Left cardiac atrium (tissue), 4 donors: ENCODE data around the gene NELFB. TPM values are rescaled to one million over a fixed set of nuclear protein-coding genes. Genes with fewer than 3 reads are reported as not detected.

Experiments
- ATAC-seq, 2 donors: fragments of 200-7000 bp; cut with Tn5 transposase; one replicate each; pipeline ENCODE4 v1.9.1; 2020; ENCODE audit warnings: mild to moderate bottlenecking in 2 of 2, moderate library complexity in 2 of 2
- DNase-seq: peaks from one replicate; pipeline ENCODE4 v3.0.0-alpha.2; 2020
- intact Hi-C, 2 donors: fragments of 100-400 bp; cut with DNase I; formaldehyde crosslinking; loops; one replicate each; pipeline versions ENCODE4 v1.14.1 to v1.15.1; 2022 to 2023
- total RNA-seq, 2 donors: library from RNA; stranded (reverse); fragmentation: NEBNext Ultra II Directional; extraction: Animal tissue kit (Norgen Biotek cat#: 25700); gene quantifications; one replicate each; pipeline ENCODE4 v1.2.1, GENCODE V29; 2021
- donor health status: DM: no; HTN: yes; CAD: no.
- donor health status: DM: no; HTN: yes; CAD: no; lungs with severe emphysema.
- donor health status: DM: yes; HTN: yes; CAD: no.
- donor health status: Dilated cardiomyopathy.

NELFB gene
- total RNA-seq, 2 donors from 2014 or later: 35.1 to 38.1 TPM

DNA sequence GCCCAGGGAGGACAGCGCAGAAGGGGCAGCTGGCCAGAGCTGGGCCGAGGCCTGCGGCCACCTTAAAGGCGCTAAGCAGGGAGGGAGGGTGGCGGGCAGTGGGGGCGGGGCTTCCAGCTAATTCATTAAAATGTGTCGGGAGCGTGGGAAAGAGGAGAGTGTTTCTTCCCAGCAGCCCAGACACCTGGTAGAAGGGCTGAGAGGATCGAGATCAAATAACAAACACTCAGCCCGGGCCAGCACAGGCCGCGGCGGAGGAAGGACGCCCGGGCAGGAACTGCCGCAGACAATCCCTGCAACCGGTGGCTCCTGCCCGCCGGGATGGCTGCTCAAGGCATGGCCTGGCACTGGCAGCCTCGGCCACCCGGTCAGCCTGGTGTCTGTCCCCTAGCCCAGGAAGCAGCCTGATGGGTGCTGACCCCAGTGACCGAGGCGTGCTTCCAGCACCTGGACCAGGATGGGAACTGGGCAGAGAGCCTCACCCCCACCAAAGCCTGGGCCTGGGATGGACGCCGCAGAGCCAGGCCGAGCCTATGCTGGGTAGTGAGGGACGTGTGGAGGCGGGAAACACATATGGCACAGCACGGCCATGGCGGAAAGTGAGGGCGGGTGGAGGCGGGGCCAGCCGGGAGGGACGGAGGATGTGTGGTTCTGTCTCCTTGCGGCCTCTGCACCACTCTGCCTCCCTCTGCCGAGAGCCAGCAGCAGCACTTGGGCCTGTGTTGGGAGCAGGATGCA lies 50.1 kb downstream of the NELFB start:
- peak; percentile 79 for DNase-seq
- peak; percentile 20 to 44 for ATAC-seq
- intact Hi-C loops: loop anchor here in 1 of 2 donors (10.0 kb wide), 2 partner anchors 100 to 220 kb away; no protein-coding TSS in a partner anchor

DNA sequence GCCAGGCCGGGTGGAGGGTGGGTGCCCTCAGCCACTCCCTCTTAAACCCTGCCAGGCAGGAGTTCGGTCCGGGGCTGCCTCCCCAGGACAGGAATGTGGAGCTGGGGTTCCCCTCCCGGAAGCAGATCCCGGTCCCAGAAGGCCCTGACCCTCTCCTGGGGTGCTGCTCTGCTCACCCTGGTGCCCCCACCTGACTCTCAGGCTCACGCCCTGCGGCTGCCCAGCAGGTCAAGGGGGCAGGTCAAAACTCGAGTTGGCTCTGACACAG lies 50.6 kb downstream of the NELFB start:
- intact Hi-C loops: loop anchor here in 1 of 2 donors (10.0 kb wide), 2 partner anchors 99 to 219 kb away; no protein-coding TSS in a partner anchor
- ATAC-seq: no peak

DNA sequence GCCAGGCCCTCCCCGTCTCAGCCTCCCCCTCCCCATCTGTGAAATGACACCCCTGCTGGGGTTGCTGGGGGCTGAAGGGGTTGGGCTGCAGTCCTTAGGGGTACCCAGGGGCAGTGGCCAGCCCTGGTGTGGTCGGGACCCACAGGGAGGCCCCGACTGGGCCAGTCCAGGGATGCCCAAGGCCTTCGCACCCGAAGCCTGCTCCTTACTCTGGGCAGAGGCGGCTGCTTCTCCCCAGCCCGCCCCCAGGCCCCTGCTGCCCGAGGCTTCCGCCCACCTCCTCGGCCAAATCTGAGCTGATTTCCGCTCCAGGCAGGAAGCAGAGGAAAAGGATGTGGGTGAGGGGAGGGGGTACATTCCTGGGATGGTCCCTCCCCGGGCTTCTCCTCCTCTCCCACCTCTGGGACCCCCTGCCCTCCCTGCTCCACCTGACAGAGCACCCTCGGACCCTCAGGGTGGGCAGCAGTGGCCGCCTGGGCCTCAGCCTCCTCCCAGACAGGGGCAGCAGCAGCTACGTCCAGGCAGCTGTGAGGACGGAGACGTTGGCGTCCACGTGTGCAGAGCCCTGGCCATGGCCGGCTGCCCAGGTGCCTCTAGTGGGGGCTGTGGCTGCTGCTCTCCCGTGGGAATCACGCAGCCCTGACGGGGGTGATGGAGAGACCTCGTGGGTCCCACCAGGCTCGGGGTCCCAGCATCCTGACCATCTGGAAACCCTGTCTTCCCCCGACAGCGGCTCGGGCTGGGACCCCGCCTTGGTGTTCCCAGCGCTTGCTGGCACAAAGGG lies 51.1 kb downstream of the NELFB start:
- intact Hi-C loops: loop anchor here in 1 of 2 donors (10.0 kb wide), 2 partner anchors 99 to 219 kb away; no protein-coding TSS in a partner anchor
- DNase-seq (peak; percentile 61), ATAC-seq (peak in 1 of 2 donors; percentile 7)

More for the DNA sequence above, 50.6 kb downstream of the NELFB start:
- DNase-seq: no peak

DNA sequence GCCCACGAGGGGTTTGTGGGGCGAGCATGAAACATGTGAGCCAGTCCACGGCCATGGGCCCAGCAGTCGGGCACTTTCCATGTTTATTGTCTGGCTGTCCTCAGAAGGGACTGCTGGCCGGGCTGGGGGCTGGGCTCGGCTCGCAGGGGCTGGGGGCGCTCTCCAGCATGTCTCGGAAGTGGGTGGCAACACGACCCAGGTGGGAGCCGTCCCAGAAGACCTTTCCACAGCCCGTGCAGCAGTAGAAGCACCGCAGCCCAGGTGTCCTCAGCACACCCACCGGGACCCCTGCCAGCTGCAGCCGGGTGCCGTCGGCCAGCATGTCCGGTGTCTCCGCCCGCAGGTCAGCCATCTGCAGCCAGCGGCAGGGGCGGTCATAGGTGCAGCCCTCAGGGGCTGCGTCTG lies 51.7 kb downstream of the NELFB start:
- DNase-seq (peak; percentile 27), ATAC-seq (no peak)
- intact Hi-C loops: loop anchor here in 1 of 2 donors (10.0 kb wide), 2 partner anchors 98 to 218 kb away; no protein-coding TSS in a partner anchor

DNA sequence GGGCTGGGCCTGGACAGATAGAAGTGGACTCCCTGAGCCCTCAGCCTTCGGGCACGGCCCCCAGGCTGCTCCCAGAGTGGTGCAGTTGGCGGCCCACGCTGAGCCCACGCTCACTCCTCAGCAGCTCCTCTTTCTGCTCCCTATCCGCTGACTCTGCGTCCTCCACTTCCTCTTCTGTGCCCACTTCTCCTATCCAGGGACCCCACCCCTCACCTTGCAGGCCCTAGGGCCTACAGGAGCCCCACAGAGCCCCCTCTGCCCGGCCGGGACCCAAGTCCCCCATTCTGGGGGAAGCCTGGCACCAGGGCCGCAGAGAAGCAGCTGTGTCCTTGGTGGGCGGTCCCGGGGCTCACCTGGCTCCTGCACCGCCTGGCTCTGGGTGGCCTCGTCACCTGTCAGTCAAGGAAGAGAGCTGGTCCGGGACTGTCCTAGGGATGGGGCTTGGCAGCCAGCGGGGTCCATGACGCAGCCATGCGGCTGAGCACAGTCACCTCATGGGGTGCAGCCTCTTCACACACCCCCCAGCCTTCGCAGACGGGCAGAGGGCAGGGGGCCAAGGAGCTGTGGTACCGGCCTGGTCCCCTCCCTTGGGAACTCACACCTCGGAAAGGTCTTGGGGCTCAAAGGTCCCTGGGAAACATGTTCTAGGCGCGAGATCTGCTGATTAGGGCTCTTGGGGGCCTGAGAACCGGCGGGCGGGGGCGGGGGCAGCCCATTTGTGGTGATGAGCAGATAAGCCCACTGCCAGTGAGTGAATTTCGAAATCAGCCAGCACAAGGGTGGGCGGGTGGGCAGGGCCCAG lies 52.3 kb downstream of the NELFB start:
- no peak for ATAC-seq
- peak; percentile 30 for DNase-seq
- intact Hi-C loops: loop anchor here in 1 of 2 donors (10.0 kb wide), 2 partner anchors 97 to 217 kb away; no protein-coding TSS in a partner anchor

DNA sequence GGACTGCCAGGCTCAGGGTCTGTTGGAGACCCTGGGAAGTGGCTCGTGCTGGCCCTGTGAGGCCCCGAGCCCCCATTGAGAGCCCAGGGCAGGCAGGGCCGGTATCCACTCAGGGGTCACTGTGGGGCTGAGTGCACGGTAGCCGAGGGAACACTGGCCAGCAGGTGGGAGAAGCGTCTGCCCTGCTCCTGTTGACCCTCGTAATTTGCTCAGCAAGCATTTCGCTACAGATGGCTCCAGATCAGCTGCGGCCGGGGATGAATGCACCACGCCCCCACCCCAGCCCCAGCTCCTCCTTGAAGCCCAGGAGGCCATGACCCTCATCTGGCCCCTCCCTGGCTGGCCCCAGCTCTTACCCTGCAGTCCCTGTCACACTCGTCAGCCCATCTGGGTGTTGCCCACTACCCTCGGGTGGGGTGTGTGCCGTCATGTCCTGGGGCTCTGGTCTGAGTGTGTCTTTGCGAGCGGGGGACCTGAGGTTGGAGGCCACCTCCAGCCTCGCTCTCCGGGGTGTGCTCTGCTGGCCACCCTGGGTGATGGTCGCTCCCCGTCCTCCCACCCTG lies 53.0 kb downstream of the NELFB start:
- DNase-seq: no peak
- intact Hi-C loops: loop anchor here in 1 of 2 donors (10.0 kb wide), 2 partner anchors 97 to 217 kb away; no protein-coding TSS in a partner anchor
- ATAC-seq: no peak

DNA sequence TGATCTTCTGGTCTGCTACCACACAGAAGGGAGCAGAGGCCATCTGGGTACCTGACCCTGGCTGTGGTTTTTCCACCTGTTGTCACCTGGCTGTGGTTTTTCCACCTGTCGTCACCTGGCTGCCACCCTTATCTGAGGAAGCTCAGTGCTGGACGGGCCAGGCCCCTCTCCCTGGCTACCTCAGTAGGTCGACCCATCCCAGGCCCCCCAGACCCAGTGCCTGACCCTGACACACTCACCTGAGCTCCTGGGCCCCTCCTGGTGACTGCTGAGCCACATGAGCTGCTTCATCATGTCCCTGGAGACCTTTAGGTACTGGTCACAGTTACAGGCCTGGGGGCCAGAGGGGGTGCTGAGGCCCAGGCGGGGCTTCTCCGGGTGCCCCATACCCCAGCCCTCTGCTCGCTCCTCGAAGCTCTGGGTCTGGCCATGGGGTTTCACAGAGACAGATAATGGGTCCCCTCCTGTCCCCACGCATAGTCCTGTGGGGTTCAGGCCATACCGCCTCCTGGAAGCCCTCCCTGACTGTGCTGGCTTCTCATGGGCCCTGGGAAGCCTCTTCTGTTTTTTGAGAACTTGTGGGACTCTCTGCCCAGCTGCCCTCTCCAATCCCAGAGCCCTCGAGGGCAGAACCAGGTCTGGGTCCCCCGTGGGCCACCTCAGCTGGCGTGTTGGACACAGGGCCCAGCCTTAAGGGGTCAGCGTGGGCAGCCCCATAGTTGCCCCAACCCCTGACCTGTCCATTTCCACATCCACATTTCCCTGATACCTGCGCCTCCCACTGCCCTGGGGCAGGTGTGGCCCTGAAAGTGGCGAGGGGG lies 54.5 kb downstream of the NELFB start:
- DNase-seq: no peak
- intact Hi-C loops: loop anchor here in 1 of 2 donors (10.0 kb wide), 2 partner anchors 95 to 215 kb away; no protein-coding TSS in a partner anchor
- ATAC-seq: no peak

DNA sequence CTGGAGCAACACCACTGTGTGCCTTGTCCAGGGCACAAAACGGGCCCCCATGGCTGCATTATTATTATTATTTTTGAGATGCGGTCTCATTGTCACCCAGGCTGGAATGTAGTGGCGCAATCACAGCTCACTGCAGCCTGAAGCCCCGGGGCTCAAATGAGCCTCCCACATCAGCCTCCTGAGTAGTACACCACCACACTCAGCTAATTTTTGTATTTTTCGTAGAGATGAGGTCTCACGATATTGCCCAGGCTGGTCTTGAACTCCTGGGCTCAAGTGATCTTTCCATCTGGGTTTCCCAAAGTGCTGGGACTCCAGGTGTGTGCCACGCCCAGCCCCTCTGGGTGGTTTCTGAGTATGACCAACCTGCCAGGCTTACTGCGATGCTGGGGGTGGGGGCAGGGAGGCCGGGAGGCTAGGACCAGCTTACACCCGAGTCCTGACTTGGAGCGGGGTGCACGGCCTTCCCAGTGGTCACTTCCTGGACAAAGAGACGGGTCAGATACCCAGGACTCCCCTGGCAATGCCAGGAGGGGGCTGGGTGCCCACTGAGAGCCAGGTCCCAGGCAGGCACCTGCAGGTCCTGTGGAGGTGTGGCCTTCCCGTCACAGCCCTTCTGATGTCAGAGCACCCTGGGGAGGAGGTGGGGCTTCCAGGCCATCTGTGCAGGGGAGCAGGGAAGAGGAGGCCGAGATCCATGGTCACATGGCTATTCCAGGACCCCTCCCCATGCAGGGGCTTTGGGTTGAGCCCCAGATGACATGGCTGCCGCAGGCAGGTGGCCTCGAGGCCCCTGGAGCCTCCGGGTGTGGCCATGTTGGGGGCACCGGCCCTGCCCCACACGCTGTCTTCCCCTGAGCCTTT lies 55.3 kb downstream of the NELFB start:
- no peak for ATAC-seq
- DNase-seq: peak; percentile 22
- intact Hi-C loops: no loop called here

DNA sequence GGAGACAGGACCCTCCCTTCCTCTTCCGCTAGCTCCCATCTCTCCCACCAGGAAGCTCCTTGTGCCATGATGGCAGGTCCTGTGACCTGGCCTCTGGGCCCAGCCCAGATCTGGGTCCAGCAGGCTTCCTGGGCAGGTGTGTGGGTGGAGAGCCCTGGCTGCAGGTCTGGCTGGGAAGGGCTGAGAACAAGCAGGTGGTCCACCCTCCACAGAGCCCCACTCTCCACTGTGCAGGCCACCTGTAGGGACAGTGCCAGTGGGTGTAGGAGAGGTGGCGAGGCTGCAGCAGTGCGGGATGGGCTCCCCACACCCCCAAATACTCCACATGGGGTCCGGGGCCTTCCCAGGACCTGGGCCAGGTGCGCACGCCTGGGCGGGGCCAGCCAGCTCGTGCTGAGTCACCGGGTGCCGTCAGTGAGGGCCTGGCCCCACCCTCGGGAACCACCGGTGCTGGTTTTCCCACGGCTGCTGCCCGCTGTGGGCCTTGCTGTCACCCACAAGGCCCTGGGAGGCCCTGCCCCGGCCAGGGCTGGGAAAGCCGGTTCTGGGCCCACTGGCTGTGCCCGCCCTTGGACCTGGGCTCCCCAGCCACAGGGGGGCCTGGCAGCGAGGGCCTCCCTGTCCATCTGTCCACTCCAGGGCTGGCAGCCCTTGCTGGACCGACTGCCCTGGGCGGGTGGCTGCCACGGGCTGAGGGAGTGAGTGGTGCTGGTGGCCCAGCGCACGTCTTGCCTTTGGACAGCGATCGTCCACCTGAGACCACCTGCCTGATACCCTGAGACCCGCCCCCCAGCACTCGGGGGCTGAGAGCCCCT lies 56.3 kb downstream of the NELFB start:
- intact Hi-C loops: no loop called here
- DNase-seq: peak; percentile 27
- ATAC-seq: no peak

DNA sequence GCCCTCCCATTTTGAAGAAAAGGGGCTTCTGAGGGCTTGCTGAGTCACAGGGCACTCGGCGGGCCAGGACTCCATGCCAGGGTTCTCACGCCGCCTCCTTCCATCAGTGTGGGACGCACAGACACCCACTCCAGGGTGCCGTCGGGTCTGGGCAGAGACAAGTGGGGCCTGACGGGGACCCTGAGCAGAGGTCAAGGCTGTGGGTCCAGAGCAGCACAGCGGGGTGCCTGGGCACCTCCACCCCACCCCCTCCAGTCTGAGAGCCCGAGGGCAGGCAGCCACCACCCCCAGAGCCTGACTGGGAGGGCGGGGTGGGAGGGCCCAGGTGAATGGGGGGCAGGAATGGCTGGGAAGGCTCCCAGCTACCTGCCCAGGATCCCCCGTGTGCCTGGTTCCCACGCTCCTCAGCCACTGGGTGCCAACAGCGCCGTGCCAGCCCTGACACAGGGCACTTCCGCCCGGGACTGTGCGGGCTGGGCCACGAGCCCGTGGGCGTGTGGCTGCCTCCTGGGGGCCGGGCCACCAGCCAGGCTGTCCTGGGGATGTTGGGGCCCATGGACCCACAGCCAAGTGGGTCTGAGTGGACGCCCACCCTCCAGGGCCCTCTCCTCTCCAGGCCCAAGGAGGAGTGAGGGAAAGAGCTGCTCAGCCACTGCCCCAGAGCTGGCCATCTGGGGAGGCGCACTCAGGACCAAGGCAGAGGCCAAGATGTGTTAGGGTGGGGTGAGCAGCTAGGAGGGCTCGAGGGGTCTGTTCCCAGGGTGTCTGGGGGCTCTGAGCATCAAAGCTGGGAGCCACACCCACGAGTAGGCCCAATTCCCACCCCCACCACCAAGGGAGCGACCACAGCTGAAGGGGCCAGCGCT lies 57.1 kb downstream of the NELFB start:
- DNase-seq (no peak), ATAC-seq (no peak)
- intact Hi-C loops: no loop called here

DNA sequence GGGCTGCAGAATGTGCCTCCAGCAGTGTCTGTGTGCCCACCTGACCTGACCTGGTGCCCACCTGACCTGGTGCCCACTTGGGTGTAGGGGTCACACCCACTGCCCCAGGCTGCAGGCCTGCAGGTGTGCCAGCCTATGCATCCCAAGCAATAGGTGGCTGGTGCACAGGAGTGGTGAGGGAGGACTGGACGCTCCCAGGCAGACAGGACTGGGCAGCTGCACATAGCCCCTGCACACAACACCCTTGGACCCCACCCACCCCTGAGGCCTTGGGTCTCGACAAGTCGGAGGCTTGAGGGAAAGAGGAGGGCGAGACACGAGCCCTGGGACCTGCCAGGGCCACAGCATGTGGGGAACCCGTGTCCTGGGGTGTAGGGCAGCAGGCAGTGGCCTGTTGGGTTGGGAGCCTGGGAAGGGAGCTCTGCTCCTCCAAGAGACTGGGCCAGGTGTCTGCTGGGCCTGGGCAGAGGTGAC lies 57.8 kb downstream of the NELFB start:
- no peak for ATAC-seq
- peak; percentile 22 for DNase-seq
- intact Hi-C loops: no loop called here

DNA sequence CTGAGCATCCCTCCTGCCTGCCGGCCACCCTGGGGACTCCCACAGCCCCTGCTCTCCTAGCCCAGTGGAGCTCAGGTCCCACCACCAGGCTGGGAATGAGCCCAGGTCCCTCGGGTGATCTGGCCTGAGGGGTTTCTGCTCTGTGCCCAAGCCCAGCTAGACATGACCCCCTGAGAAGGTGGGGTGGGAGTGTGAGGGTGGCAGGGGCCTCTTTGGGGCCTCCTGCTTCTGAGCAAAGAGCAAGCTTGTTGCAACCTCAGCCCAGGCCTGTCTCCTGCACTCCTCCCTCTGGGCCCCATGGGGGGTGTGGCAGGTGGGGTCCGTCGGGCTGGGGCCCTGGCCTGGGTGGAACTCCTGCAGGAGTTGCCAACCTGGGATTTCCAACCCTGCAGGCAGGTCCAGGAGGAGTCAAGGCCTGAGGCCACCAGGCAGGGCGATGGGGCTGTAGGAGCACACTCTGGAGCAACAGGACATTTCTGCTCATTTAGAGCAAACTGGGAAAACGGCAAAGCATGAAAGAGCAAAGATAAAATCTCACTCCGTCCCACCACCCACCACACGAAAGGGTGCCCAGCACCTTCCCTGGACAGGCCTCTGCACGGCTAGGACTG lies 58.3 kb downstream of the NELFB start:
- DNase-seq: no peak
- ATAC-seq: no peak
- intact Hi-C loops: no loop called here

DNA sequence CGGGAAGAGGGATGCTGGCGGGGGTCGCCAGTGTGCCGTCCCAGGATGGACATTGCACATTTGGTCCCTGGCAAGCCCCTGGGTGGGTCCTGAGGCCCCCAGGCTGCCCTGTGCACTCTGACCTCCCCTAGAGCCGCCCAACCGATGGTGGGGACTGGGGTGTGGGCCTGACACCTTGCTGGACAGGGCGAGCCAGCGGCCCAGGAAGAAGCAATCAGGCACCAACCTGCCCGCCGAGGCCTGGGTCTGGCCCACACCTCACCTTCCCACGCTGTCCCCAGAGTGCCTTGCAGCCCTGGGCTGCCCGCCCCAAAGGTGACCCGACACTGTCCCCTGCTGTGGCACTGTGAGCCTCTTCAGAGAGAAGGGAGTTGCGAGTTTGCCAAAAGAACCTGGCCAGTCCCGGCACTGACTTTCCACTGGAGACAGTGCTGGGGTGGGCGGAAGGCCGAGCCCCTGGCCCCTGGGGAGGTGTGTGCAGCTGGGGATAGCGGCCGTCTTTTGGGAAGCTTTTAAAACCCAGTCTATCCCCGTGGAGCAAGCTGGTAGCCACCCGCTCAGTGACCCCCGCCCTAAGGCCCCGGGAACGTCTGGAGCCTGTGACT lies 58.9 kb downstream of the NELFB start:
- DNase-seq: peak; percentile 21
- no peak for ATAC-seq
- intact Hi-C loops: no loop called here
